ENCODE measurements around the gene NOL8.

The NOL8 gene

GRCh38 chr9:92342825-92343488 lies 17.8 kb upstream of the NOL8 start:
- TF ChIP-seq TAF1 (IDR thresholded peaks at IDR 0.05; ENCODE audit: borderline replicate concordance, insufficient read depth, low read length) (no peak), REST (IDR thresholded peaks at IDR 0.05; ENCODE audit: insufficient read depth in 1 of 2, low read depth in 2 of 2, low read length in 2 of 2) (no peak), FOXP2 (optimal IDR thresholded peaks at IDR 0.05; ENCODE audit: borderline replicate concordance, extremely low read depth, extremely low read length, insufficient read depth) (no peak), SIN3A (IDR thresholded peaks at IDR 0.05; ENCODE audit: borderline replicate concordance, insufficient read depth, low read length) (no peak), POLR2AphosphoS5 (IDR thresholded peaks at IDR 0.05; ENCODE audit: low read depth, low read length) (no peak)

- no peak for TF ChIP-seq REST (IDR thresholded peaks at IDR 0.05; ENCODE audit: insufficient read depth in 1 of 2, low read depth in 2 of 2, low read length in 2 of 2)
- no peak for TF ChIP-seq SIN3A (IDR thresholded peaks at IDR 0.05; ENCODE audit: borderline replicate concordance, insufficient read depth, low read length)
- no peak for TF ChIP-seq TAF1 (IDR thresholded peaks at IDR 0.05; ENCODE audit: borderline replicate concordance, insufficient read depth, low read length)
- TF ChIP-seq FOXP2 (optimal IDR thresholded peaks at IDR 0.05; ENCODE audit: borderline replicate concordance, extremely low read depth, extremely low read length, insufficient read depth), result no peak
- TF ChIP-seq POLR2AphosphoS5 (IDR thresholded peaks at IDR 0.05; ENCODE audit: low read depth, low read length), result no peak
These were observed 16.4 kb upstream of the NOL8 start for GRCh38 chr9:92341578-92341977.

- no peak for TF ChIP-seq REST (IDR thresholded peaks at IDR 0.05; ENCODE audit: insufficient read depth in 1 of 2, low read depth in 2 of 2, low read length in 2 of 2)
- no peak for TF ChIP-seq TAF1 (IDR thresholded peaks at IDR 0.05; ENCODE audit: borderline replicate concordance, insufficient read depth, low read length)
- TF ChIP-seq FOXP2 (optimal IDR thresholded peaks at IDR 0.05; ENCODE audit: borderline replicate concordance, extremely low read depth, extremely low read length, insufficient read depth), result no peak
- TF ChIP-seq SIN3A (IDR thresholded peaks at IDR 0.05; ENCODE audit: borderline replicate concordance, insufficient read depth, low read length), result no peak
- no peak for TF ChIP-seq POLR2AphosphoS5 (IDR thresholded peaks at IDR 0.05; ENCODE audit: low read depth, low read length)
These were observed 8.1 kb upstream of the NOL8 start for GRCh38 chr9:92333282-92333634.

GRCh38 chr9:92332577-92333281 lies 7.6 kb upstream of the NOL8 start:
- TF ChIP-seq SIN3A (IDR thresholded peaks at IDR 0.05; ENCODE audit: borderline replicate concordance, insufficient read depth, low read length) (no peak), TAF1 (IDR thresholded peaks at IDR 0.05; ENCODE audit: borderline replicate concordance, insufficient read depth, low read length) (no peak), FOXP2 (optimal IDR thresholded peaks at IDR 0.05; ENCODE audit: borderline replicate concordance, extremely low read depth, extremely low read length, insufficient read depth) (no peak), REST (IDR thresholded peaks at IDR 0.05; ENCODE audit: insufficient read depth in 1 of 2, low read depth in 2 of 2, low read length in 2 of 2) (no peak), POLR2AphosphoS5 (IDR thresholded peaks at IDR 0.05; ENCODE audit: low read depth, low read length) (no peak)
